Vein endothelial cell (primary cell): ENCODE results near the gene FAM83F. TPM values are rescaled to one million over a fixed set of nuclear protein-coding genes. Genes with fewer than 3 reads are reported as not detected.

ENCODE experiments used
- total RNA-seq: library from RNA; depleted of rRNA; stranded (reverse); fragments of >200 nt; gene quantifications from 2 replicates; pipeline ENCODE4 v1.2.3, GENCODE V29; 2012

Gene FAM83F
- not detected in 2 replicates for total RNA-seq

DNA sequence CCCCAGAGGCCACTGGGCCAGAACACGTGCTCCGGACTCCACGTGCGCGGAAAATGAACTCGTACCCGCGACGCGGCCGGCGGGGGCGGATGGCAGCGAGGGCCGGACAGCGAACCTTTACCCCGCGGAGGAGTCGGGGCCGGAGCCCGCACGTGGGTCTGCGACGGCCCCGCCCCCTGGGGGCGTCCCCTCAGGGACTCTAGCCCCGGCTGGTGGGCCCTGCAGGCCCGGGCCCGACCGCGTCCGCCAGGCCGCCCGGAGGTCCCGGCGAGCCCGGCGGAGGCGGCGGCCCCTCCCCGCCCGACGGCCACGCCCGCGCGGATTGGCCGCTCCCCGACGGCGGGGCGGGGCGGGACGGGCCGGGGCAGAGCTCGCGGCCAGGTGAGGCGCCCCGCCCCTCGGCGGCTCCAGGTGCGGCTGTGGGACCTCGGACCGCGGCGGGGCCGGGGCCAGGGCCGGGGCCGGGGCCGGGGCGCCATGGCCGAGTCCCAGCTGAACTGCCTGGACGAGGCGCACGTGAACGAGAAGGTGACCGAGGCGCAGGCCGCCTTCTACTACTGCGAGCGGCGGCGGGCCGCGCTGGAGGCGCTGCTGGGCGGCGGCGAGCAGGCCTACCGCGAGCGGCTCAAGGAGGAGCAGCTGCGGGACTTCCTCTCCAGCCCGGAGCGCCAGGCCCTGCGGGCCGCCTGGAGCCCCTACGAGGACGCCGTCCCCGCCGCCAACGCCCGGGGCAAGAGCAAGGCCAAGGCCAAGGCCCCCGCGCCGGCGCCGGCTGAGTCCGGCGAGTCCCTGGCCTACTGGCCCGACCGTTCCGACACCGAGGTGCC is at the start of gene FAM83F:
FAM83F (plus strand) TSS at position 389 of the 827 bp plus-strand sequence; CDS start at position 478, 89 bp downstream.

DNA sequence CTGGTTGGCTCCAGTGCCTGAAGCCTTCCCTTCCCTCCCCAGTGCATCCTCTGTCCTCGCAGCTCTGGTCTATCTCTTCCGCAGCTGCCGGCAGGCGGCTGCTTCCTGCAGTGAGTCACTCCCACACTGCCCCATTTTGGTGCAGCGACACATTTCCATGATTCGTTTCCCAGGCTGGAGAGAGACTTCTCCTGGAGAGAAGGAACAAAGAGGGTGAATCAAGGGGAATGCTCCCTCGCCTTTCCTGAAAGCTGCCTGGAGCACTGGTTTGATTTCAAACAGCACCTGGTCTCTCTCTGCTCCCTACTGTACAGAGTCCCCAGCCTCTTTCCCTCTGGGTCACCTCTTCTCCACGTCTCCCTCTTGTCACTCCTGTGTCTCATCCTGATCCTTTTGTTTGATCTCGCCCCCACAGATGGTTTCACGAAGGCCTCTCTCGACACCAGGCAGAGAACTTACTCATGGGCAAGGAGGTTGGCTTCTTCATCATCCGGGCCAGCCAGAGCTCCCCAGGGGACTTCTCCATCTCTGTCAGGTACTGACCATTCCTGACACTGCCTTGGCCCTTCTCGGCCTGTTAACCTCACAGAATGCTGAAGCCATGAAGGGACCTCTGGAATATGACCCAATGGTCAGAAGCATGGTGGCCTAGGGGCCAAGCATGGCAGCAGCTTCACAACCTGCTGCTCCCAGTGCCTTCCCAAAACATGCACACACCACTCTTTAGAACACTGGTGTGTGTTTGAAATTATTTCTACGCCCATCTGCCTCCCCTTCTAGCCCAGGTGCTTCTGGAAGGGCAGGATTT is 34.9 kb upstream of the FAM83F start, which contains the start of gene TMA7B:
TMA7B (plus strand) TSS at position 758 of the 808 bp plus-strand sequence. CDS start 3,978 bp downstream, outside the sequence.

Other genes starting within 250 kb of the FAM83F start
- not detected in 2 replicates for gene ENTHD1, start 101.2 kb upstream of the FAM83F start, total RNA-seq
- not detected in 2 replicates for gene GRAP2, start 93.9 kb upstream of the FAM83F start, total RNA-seq
- not detected in 2 replicates for gene TMA7B, start 34.6 kb upstream of the FAM83F start, total RNA-seq
- gene TNRC6B, start 183.0 kb downstream of the FAM83F start, total RNA-seq: 33.7 and 36.6 TPM in 2 replicates